GM21423 (cell line): Measurements from ENCODE around the gene ACTR1A.
"Not testable (repeated sequence)": the region's sequence is repeated elsewhere in the genome, so short reads cannot be mapped to it uniquely, and the experiment has no call there.

Experiments
- ATAC-seq: cut with Tn5 transposase; IDR thresholded peaks from one replicate; pipeline ENCODE4 v1.9.1; 2021; ENCODE audit warnings: mild to moderate bottlenecking, moderate library complexity; ENCODE audit not compliant: unreplicated experiment

The ACTR1A gene

GRCh38 chr10:102517553-102517952 lies 15.0 kb upstream of the ACTR1A start:
- no peak for ATAC-seq

- ATAC-seq: no peak
Measured at GRCh38 chr10:102515724-102516123, 13.2 kb upstream of the ACTR1A start.

- no peak for ATAC-seq
Measured at GRCh38 chr10:102514487-102515311, 12.2 kb upstream of the ACTR1A start.

- ATAC-seq: peak; percentile 81
Measured at GRCh38 chr10:102511583-102512274, 9.2 kb upstream of the ACTR1A start.

- ATAC-seq: no peak
Measured at GRCh38 chr10:102509387-102509786, 6.9 kb upstream of the ACTR1A start.

DNA sequence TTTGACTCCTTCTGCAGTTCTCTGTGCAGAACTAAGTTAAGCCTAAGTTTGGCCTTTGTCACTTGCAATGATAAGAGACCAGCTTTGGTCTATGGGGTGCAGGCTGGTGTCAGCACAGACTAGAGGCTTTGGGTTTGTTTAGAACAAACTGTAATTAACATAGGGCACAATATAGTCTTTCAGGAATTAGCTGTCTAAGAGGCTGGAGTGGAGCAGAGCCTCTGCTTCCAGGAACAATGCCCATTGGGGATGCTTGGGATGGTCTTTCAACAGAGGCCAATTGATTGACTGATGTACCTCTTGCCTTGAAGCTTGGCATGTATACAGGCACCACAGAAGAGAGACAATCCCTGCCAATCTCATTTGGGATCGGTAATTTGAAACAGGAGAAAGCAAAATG lies 6.0 kb upstream of the ACTR1A start:
- no peak for ATAC-seq

- no peak for ATAC-seq
Measured at GRCh38 chr10:102507521-102507920, 5.0 kb upstream of the ACTR1A start.

GRCh38 chr10:102505462-102506115 lies 3.1 kb upstream of the ACTR1A start:
- no peak for ATAC-seq

- ATAC-seq: no peak
Measured at GRCh38 chr10:102504976-102505300, 2.4 kb upstream of the ACTR1A start.

DNA sequence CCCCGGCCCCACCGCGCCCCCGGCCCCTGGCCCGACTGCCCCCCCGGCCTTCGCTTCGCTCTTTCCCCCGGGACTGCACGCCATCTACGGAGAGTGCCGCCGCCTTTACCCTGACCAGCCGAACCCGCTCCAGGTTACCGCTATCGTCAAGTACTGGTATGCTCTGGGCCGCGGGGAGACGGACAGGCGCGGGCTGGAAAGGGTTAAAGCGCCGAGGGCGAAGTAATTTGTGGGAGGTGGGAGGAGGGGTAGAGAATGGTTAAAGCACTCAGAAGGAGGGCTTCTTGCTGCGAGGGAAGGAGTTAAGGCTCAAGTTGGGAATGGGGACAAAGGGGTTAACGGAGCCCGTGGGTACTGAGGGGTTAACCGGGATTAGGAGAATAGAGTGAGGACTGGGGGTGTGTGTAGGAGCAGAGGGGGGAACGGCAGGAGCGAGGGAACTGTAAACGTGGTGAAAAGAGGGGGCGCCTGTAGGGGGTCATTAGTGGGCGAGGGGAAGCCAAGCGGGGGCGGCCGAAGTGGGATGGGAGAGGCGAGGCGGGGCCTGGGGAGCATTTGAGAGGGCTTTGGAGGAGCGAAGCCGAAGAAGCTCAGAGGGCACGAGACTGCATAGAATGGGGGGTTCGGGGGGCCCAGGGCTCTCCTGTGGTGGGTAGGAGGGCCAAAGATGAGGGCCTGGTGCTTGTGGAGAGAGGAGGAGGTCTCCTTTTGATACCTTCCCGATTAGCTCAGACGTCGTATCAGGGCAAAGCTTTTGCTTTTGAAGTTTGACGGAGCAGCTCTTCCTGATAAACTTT lies 1.9 kb upstream of the ACTR1A start:
- no peak for ATAC-seq

DNA sequence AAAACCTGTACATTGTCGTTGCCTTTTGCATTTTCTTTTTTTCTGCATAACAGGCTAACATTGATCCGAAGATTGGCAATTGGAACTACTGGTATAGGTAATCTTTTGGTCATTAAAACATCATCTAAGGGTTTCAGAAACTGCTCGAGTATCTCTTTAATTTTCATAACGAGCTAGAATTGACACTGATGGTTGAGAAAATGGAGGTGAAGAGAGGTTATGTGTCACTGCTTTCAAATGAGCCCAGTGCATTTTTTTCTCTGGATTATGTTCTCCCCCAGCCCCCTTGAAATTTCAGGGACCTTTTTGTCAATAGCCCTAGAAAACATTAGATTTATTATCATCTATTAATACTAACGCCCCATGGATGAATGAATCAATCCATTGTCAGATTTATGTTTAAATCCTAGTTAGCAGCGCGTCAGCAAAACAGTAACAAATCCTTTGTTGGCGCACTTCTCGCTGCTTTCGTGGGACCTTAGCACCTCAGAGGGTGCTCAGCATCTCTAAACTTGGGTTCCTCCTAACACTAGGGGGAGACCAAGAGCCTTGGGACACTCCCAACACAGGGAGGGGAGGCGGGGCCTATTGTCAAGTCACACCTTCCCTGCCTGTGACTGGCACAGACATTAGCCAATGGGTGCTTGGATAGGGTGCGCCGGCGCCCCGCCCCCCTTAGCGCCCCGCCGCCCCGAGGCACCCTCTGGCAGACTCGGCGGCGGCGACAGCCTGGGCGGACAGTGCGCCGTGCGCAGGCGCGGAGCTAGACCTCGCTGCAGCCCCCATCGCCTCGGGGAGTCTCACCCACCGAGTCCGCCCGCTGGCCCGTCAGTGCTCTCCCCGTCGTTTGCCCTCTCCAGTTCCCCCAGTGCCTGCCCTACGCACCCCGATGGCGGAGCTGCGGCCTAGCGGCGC lies 1.0 kb upstream of the ACTR1A start, which contains the start of gene SUFU:
Gene SUFU (plus strand): TSS at position 709 of the 915 bp plus-strand sequence. CDS start 181 bp downstream, at position 890.
- peak; percentile 63 for ATAC-seq

DNA sequence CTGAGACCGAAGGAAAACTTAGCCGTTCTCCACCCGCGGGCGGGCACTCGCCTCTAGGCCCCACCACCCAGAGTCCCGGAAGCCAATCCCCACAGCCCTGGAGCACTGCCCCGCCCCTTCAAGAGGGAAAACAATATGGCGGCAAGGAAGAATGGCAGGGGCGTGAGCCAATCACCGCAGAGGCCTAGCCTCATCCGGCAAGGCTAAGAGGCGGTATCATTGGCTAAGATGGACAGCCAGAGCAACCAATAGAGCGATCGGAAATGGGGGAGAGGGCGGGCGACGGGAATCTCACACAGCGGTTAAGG lies 529 bp downstream of the ACTR1A start:
- ATAC-seq: peak; percentile 70

GRCh38 chr10:102501201-102502028 lies 1.1 kb downstream of the ACTR1A start:
- no peak for ATAC-seq

- ATAC-seq: not testable (repeated sequence)
Measured at GRCh38 chr10:102500686-102501085, 1.8 kb downstream of the ACTR1A start.

DNA sequence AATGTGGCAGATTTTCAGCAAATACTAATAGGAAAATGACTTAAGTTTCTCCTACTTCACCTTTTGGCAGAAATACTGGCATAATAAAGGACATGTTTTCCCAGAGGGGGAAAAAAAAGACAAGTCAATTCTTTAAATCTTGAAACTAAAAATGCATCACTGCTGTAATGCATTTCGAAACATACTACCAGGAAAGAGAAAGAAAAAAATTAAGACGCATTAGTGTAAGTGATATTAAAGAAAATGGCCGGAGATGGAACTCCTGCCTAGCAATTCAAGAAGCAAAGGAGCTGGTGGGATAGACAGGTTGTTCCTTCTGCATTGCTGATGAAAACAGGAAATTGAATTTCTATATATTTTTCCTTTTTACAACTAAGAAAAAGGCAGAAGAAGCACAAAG lies 3.2 kb downstream of the ACTR1A start:
- ATAC-seq: no peak

DNA sequence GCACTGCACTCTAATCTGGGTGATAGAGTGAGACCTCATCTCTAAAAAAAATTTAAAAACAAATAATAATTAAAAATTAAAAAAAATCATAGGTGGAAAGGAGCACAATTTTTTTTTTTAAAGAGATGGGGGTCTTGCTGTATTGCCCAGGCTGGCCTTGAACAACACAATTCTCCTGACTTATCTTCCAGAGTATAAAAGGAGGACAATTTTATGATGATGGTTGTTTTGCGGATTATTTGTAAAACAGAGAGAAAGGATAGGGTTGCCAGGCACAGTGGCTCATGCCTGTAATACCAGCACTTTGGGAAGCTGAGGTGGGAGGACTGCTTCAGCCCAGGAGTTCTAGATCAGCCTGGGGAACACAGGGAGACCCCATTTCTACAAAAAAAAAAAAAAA lies 5.0 kb downstream of the ACTR1A start:
- no peak for ATAC-seq

DNA sequence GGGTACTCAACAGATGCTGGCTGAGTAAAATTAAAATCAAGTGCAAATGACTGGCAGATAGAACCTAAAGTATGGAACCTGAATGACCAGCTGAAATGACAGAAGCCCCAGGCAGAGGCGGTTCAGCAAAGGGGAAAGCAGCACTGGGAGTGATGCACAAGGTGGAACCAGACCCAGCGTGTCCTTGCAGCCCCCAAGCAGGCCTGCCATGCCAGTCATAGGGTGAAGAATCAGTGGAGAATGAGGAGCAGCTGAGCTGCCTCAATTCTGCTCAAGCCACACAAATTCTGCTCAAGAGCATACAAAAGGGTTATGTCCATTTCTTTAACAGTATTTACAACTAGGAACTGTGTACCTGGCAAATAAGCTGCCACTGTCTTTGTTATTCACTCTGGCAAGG lies 8.7 kb downstream of the ACTR1A start:
- ATAC-seq: no peak

DNA sequence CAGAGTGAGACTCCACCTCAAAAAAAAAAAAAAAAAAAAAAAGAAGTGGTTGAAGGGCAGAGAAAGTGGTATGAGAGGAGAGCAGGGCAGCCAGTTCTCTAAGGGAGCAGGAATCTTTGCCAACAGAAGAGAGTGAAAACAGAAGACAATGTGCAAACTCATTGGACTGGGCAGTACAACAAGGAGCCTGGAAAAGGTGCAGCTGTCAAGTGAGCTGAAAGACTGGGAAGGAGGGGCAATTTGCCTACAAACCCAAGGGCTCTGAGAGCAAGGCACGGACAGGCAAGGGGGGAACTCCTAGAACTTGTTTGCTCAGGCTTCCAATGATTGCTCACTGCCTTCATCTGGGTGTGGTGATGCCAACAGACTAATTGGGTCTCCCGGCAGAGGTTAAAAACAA lies 9.5 kb downstream of the ACTR1A start:
- no peak for ATAC-seq

DNA sequence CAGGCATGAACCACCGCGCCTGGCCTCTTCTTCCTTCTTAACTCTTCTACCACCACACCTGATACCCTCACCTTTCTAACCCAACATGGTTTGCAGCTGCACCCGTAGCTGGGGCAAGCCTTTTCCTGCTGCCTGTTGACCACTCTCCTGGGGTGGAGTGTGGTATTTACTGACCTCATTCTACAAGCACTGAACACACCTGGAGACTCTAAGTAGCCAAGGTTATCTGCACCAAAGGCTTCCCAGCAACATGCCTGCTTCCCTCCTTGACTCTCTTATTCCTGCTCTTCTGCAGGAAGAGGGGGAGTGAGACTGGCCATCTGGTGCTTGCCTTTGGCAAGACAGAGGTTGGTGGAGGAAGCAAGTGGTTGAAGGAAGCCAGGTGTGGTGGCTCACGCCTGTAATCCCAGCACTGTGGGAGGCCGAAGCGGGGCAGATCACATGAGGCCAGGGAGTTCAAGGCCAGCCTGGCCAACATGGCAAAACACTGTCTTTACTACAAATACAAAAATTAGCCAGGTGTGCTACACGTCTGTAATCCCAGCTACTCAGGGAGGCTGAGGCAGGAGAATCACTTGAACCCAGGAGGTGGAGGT lies 10.1 kb downstream of the ACTR1A start:
- ATAC-seq: no peak
